Keratinocyte (primary cell): ENCODE results near the gene SLC1A2. TPM values are rescaled to one million over a fixed set of nuclear protein-coding genes. Genes with fewer than 3 reads are reported as not detected.

Experiments used
- DNase-seq: peaks from one replicate; pipeline ENCODE4 v3.0.0-alpha.2; 2011; ENCODE audit warnings: low read depth, missing footprints, low spot score
- FAIRE-seq: peaks from 2 replicates; lab custom pipeline; 2011; peaks lifted over from hg19 to GRCh38; lab: Jason Lieb, UNC
- H2AFZ ChIP-seq: 2 replicates; pipeline ENCODE4 v1.6.0; 2012; ENCODE audit warnings: low read length, control low read depth, inconsistent platforms; ENCODE audit not compliant: control insufficient read depth
- H3K27ac ChIP-seq: 2 replicates; pipeline ENCODE4 v1.5.1; 2011; ENCODE audit warnings: low read length; ENCODE audit not compliant: control insufficient read depth, insufficient read depth
- H3K27me3 ChIP-seq: 3 replicates; pipeline ENCODE4 v1.6.0; 2011; ENCODE audit warnings: low read length; ENCODE audit not compliant: control insufficient read depth, insufficient read depth; ENCODE audit errors: extremely low read depth
- H3K36me3 ChIP-seq, 2 experiments: 2 replicates in 1 of 2; 3 replicates in 1 of 2; pipeline ENCODE4 v1.5.1; 2011; ENCODE audit warnings: low read length in 2 of 2, mild to moderate bottlenecking in 1 of 2; ENCODE audit not compliant: control insufficient read depth in 2 of 2, insufficient read depth in 2 of 2; ENCODE audit errors: extremely low read depth in 1 of 2
- H3K4me1 ChIP-seq: 3 replicates; pipeline ENCODE4 v1.5.1; 2011; ENCODE audit warnings: low read length; ENCODE audit not compliant: control insufficient read depth, insufficient read depth; ENCODE audit errors: extremely low read depth
- H3K4me2 ChIP-seq: 3 replicates; pipeline ENCODE4 v1.6.0; 2011; ENCODE audit warnings: low read depth, low read length; ENCODE audit not compliant: control insufficient read depth, insufficient read depth; ENCODE audit errors: extremely low read depth
- H3K4me3 ChIP-seq, 3 experiments: fragments of 200-600 bp in 1 of 3; sonication (generic) in 1 of 3; 2 replicates in 2 of 3; 3 replicates in 1 of 3; pipeline ENCODE4 v1.5.1; 2011 to 2016; ENCODE audit warnings: low read length in 3 of 3, mild to moderate bottlenecking in 3 of 3, control low read depth in 2 of 3, inconsistent platforms in 1 of 3, low read depth in 1 of 3, mixed read lengths in 1 of 3, mixed run types in 1 of 3, moderate library complexity in 1 of 3; ENCODE audit not compliant: control insufficient read depth in 2 of 3, insufficient read depth in 2 of 3; ENCODE audit errors: extremely low read depth in 1 of 3
- H3K79me2 ChIP-seq: 2 replicates; pipeline ENCODE4 v1.6.0; 2012; ENCODE audit warnings: low read length; ENCODE audit not compliant: control insufficient read depth, insufficient read depth
- H3K9ac ChIP-seq: 3 replicates; pipeline ENCODE4 v1.6.0; 2011; ENCODE audit warnings: low read length; ENCODE audit not compliant: control insufficient read depth, insufficient read depth; ENCODE audit errors: extremely low read depth
- H3K9me1 ChIP-seq: 3 replicates; pipeline ENCODE4 v1.6.0; 2011; ENCODE audit warnings: low read length; ENCODE audit not compliant: control insufficient read depth, insufficient read depth; ENCODE audit errors: extremely low read depth
- H3K9me3 ChIP-seq: 2 replicates; pipeline ENCODE4 v1.5.1; 2012; ENCODE audit warnings: low read depth, low read length; ENCODE audit not compliant: control insufficient read depth
- H4K20me1 ChIP-seq: 3 replicates; pipeline ENCODE4 v1.6.0; 2011; ENCODE audit warnings: low read length; ENCODE audit not compliant: control insufficient read depth, insufficient read depth; ENCODE audit errors: extremely low read depth
- EZH2 ChIP-seq: IDR thresholded peaks from one replicate; pipeline ENCODE4 v1.6.1; 2012; ENCODE audit warnings: inconsistent platforms, mild to moderate bottlenecking, low read length, moderate library complexity
- dilution Hi-C: fragments of 300-500 bp; cut with MboI; formaldehyde crosslinking; loops from one replicate; pipeline ENCODE4 v1.7.0; 2020; ENCODE audit warnings: low sequenced_read_pairs; ENCODE audit not compliant: extremely low pct_ligation_motif_present
- polyA plus RNA-seq, 5 experiments: library from polyadenylated mRNA; depleted of rRNA in 3 of 5; stranded (reverse) in 3 of 5; stranded (forward) in 1 of 5; unstranded in 1 of 5; fragments of >200 nt; gene quantifications; 1 replicate in 1 of 5; 2 replicates in 3 of 5; 3 replicates in 1 of 5; pipeline versions ENCODE4 v1.2.1 to v1.2.3, GENCODE V29; 2011 to 2012; ENCODE audit warnings: missing spikeins in 2 of 5, low read depth in 1 of 5, low replicate concordance in 1 of 5
- TF ChIP-seq, protein P1 (sequence below), 3 experiments: IDR thresholded peaks in 1 of 3; conservative IDR thresholded peaks in 1 of 3; optimal IDR thresholded peaks in 1 of 3; 2 replicates in 2 of 3; 3 replicates in 1 of 3; pipeline versions ENCODE3 to v1.5.1; 2011; ENCODE audit warnings: low read length in 3 of 3, mild to moderate bottlenecking in 3 of 3, moderate library complexity in 2 of 3, control low read depth in 1 of 3, inconsistent platforms in 1 of 3; ENCODE audit not compliant: insufficient read depth in 2 of 3; ENCODE audit errors: extremely low read depth in 1 of 3

The SLC1A2 gene
- polyA plus RNA-seq, 1 donor (not counting 4 experiments of a cell fraction or from before 2014, with no cell fraction given): under 0.01 TPM

DNA sequence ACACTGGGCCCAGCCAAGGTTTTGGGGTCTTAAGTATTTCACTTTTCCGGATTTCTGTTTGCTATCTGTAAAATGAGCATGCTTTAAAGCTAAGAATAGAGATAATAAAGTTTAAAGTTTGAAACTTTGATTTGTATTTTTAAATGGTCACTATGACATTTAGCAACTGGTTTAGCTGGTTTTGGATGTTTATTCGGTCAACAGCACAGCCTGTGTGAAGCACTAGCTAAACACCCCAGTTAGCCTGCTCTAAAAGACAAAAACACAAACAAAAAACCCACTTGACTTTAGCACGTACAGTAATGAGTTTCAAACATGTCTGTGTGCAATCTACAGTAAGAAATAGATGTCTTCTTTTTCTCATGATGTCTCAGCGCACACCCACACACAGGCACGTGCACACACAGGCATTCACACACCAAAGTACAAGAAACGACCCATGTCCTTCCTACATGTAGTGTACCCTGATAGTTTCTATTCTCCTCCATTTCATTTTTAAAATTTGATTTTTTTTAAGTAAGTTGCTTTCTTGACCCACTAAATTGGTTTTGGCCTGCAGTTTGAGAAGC, 29.4 kb downstream of the SLC1A2 start:
- Histone ChIP-seq H3K9me3 (no peaks in the 10 kb centered on the region), H3K9me1 (no peaks in the 10 kb centered on the region), H3K27me3 (peaks cover 23% of the 10 kb centered on the region), H3K4me1 (peaks cover 15% of the 10 kb centered on the region), H3K4me3 (no peak overlapping the region), H2AFZ (no peak overlapping the region), H3K27ac (no peak overlapping the region), H4K20me1 (no peaks in the 10 kb centered on the region), H3K4me2 (no peak overlapping the region), H3K36me3 (no peaks in the 10 kb centered on the region), H3K9ac (no peak overlapping the region), H3K79me2 (no peaks in the 10 kb centered on the region)
- DNase-seq (no peak), FAIRE-seq (no peak)
- TF ChIP-seq, protein P1, sequence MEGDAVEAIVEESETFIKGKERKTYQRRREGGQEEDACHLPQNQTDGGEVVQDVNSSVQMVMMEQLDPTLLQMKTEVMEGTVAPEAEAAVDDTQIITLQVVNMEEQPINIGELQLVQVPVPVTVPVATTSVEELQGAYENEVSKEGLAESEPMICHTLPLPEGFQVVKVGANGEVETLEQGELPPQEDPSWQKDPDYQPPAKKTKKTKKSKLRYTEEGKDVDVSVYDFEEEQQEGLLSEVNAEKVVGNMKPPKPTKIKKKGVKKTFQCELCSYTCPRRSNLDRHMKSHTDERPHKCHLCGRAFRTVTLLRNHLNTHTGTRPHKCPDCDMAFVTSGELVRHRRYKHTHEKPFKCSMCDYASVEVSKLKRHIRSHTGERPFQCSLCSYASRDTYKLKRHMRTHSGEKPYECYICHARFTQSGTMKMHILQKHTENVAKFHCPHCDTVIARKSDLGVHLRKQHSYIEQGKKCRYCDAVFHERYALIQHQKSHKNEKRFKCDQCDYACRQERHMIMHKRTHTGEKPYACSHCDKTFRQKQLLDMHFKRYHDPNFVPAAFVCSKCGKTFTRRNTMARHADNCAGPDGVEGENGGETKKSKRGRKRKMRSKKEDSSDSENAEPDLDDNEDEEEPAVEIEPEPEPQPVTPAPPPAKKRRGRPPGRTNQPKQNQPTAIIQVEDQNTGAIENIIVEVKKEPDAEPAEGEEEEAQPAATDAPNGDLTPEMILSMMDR (optimal IDR thresholded peaks at IDR 0.05 in 1 of 3, IDR thresholded peaks at IDR 0.05 in 1 of 3, conservative IDR thresholded peaks at IDR 0.05 in 1 of 3; ENCODE audit: extremely low read depth in 1 of 3, insufficient read depth in 2 of 3, low read length in 3 of 3): no peak
- no peak for TF ChIP-seq EZH2
- dilution Hi-C loops: no loop called here

DNA sequence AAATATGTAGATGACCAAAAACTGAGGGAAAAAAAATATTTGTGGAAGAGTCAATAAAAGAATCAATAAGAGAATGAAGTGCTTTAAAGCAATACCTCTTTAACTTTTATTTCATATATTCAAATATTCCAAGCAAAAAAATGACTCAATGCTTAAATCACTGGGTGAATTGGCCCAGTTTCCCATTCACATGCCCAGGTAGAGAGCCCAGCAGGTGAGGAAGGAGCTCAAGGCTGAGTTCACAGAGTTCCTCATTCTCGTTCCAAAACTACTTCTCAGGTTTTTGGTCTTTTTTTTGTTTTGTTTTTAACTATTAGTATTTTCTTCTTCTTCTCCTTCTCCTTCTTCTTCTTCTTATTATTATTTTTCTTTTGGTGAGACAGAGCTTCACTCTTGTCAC, 30.2 kb downstream of the SLC1A2 start:
- Histone ChIP-seq H3K4me1 (peaks cover 15% of the 10 kb centered on the region), H3K36me3 (no peaks in the 10 kb centered on the region), H3K4me3 (no peak overlapping the region), H4K20me1 (no peaks in the 10 kb centered on the region), H3K27ac (no peak overlapping the region), H3K9me3 (no peaks in the 10 kb centered on the region), H2AFZ (no peak overlapping the region), H3K9ac (no peak overlapping the region), H3K79me2 (no peaks in the 10 kb centered on the region), H3K4me2 (no peak overlapping the region), H3K9me1 (no peaks in the 10 kb centered on the region), H3K27me3 (peaks cover 15% of the 10 kb centered on the region)
- no peak for TF ChIP-seq EZH2
- TF ChIP-seq, protein P1 (optimal IDR thresholded peaks at IDR 0.05 in 1 of 3, IDR thresholded peaks at IDR 0.05 in 1 of 3, conservative IDR thresholded peaks at IDR 0.05 in 1 of 3; ENCODE audit: extremely low read depth in 1 of 3, insufficient read depth in 2 of 3, low read length in 3 of 3): no peak
- no peak for DNase-seq
- dilution Hi-C loops: no loop called here
- no peak for FAIRE-seq
